ENCODE data around the gene STXBP2. TPM values are rescaled to one million over a fixed set of nuclear protein-coding genes. Genes with fewer than 3 reads are reported as not detected.

STXBP2 gene
- total RNA-seq, 1 donor, result 9.9 TPM

DNA sequence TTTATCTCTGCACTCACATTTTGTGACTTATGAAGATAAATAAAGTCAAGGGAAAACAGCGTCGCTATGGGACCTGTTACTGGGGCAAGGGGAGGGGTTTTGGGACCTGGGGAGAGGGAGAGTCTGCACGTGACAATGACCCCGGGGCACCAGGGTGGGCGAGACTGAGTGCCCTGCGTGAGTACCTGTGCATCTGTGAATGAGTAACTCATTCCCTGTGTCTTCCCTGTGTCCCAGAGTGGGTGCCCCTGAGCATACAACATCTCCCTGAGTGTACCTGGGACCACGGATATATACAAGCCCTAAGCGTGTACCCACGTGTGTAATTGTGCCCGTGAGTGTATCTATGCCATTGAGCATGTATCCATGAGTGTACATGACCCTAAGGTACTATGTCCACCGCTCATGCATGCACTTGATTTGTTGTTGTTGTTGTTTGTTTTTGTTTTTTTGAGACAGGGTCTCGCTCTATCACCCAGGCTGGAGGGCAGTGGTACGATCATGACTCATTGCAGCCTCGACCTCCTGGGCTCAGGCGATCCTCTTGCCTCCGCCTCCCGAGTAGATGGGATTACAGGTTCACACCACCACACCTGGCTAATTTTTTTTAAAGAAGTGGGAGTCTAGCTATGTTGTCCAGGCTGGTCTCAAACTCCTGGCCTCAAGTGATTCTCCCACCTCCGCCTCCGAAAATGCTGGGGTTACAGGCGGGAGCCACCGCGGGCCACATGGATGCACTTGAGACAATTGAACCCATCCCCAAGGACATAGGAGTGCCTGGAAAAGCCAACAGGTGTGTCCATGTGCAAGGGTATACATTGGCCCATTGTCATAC, 43.1 kb downstream of the STXBP2 start:
- no peak for DNase-seq (ENCODE audit: low read depth)
- no peak for TF ChIP-seq CTCF (IDR thresholded peaks at IDR 0.05; ENCODE audit: insufficient read depth, low read depth, low read length)
- H3K4me3 ChIP-seq (ENCODE audit: low read depth, low read length), result peak overlapping the region; percentile 36

DNA sequence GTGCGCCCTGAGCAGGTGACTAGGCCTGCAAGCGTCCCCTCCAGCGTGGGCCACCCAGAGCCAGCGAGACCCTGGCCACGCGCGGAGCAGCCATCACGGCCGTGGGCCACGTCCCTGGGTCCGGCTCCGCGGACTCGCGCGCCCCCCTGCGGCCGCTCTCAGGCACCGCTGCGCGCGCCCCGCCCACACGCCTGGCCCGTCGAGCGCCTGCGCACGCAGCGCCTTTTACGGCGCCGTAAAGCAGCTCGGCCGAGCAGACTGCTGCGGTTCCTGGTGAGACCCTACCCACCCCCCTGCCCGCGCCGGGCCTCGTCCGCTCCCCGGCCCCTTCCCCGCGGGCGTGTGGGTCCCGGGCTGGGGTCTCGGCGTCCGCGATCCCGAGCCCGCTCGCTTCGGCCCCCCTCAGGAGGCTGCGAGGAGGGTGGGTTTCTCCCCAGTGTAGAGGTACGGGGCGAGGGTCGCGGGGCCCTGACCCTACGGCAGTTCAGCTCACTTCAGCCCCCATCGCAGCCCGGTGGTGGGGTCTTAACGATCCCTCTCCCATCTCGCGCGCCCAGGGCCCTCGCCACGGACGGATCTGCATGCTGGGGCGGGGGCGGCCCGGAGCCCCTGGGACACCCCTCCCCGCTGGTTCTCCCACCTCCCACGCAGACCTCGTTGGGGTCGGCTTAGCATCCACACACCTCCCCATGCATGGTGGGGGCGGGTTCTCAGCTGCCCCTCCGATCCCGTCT, 43.9 kb downstream of the STXBP2 start, which contains the start of gene TRAPPC5:
Gene TRAPPC5, plus strand, starts transcription at position 228 of the 734 bp plus-strand sequence. CDS start 1,421 bp downstream, outside the sequence.
- peak within 1 kb of the TSS; percentile 96 for H3K4me3 ChIP-seq (ENCODE audit: low read depth, low read length)
- TF ChIP-seq CTCF (IDR thresholded peaks at IDR 0.05; ENCODE audit: insufficient read depth, low read depth, low read length), result peak; percentile 73
- DNase-seq (ENCODE audit: low read depth), result peak; percentile 81

DNA sequence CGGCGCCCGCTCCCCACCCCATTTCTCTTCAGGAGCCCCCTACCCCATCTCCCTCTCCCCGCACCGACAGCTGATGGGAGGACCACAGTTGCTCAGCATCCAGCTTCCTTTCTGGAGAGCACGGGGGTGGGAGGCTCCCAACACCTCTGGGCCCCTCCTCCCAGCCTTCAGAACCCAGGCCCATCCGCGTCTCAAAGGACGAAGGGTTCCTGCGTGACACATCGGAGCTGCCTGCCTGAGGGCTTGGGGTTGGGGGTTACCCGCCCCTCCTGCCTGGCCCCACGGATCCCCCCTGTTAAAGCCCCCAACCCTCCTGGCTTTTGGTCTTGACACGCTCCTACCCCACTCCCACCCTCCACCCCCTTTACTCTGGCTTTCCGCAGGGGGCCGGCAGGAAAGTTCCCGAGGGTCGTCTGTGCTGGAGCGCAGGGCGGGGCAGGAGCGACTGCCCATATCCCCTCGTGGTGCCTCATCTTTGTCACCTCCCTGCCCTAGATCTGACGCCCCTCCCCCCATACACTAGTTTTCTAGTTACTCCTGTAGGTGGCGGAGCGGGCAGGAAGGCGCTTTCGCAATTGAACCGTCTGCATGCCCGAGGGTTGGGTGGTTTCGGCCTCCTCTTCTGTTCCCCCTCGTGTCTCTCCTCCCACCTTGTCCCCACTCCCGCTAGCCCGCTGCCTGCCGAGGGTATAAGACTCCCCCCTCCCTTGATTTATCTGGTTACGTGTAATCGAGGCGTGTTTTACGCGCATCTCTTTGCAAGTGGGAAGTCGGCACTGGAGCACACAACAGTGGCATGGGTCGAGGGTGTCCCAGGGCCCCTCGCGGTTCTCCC, 44.6 kb downstream of the STXBP2 start:
- DNase-seq (ENCODE audit: low read depth), result peak; percentile 78
- peak; percentile 67 for TF ChIP-seq CTCF (IDR thresholded peaks at IDR 0.05; ENCODE audit: insufficient read depth, low read depth, low read length)
- peak overlapping the region; percentile 96 for H3K4me3 ChIP-seq (ENCODE audit: low read depth, low read length)

- no peak for DNase-seq (ENCODE audit: low read depth)
- TF ChIP-seq CTCF (IDR thresholded peaks at IDR 0.05; ENCODE audit: insufficient read depth, low read depth, low read length), result no peak
- H3K4me3 ChIP-seq (ENCODE audit: low read depth, low read length), result peak overlapping the region; percentile 96
These were observed 45.4 kb downstream of the STXBP2 start for GRCh38 chr19:7682175-7682855.

DNA sequence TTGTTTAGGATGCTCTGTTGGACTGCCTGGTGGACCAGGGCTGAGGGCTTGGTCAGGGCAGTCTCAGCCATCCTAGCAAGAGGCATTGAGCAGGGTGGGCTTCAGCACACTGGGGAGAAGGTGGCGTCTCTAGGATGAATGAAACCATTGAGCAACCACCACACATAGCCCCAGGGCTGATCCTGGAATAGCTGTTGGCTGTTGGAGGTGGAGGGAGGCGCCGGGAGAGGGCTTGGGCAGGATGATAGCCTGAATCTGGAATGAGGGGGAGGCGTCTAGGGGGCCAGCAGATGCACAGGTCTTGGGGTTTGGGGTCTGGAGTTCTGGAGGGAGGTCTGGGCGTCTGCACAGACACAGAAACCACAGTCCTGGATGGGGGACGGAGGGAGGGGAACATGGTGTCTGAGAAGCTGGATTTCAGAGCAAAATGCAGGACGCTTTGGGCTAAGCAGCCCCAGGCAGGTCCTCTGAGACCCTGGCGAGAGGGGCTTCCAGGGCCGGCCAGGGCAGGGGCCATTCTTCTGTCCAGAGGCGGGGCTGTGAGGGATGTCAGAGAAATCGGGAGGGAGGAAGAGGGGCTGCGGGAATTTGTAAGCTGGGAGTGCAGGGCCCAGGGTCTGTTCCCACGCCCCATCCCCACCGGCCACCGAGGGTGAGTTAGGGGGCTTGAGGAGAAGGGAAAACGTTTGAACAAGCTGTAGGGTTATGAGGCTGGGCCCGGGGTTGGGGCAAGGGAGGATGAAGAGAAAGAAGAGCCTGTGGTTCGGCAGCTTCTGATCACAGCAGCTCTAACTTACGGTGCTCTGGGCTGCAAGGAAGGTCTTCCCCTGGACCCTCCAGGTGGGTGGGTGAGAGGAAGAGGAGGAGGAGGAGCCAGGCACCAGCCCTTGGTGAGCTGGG, 48.9 kb downstream of the STXBP2 start:
- H3K4me3 ChIP-seq (ENCODE audit: low read depth, low read length), result no peak overlapping the region
- DNase-seq (ENCODE audit: low read depth), result no peak
- no peak for TF ChIP-seq CTCF (IDR thresholded peaks at IDR 0.05; ENCODE audit: insufficient read depth, low read depth, low read length)

All from fibroblast of villous mesenchyme (primary cell).